ENCODE data around the gene LPAR6.

The LPAR6 gene

DNA sequence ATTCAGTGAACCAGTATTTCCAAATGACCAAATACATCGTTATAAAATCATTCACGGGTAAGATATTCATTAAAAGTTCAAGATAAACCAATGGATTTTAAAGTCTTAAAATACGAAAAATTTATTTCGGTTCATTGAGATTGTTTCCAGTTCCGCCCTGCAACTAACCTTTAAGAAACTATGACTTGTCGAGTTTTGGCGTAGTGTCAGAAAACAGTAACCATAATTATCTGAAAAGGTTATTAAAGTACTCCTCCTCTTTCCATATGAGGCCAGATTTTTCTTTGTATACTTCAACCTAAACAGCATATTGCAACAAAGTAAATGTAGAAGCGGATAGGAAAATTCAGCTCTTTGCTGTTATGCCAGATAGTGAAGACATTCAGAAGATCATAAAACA, 26.1 kb downstream of the LPAR6 start:
- CTCF ChIA-PET: no interaction called here
- TF ChIP-seq CTCF (IDR thresholded peaks at IDR 0.05; ENCODE audit: control extremely low read depth, extremely low read depth, low read depth, missing control alignments): no peak
- no peak for DNase-seq (ENCODE audit: extremely low spot score)
- POLR2A ChIA-PET: no interaction called here

- no peak for DNase-seq (ENCODE audit: extremely low spot score)
- ChIA-PET CTCF (no interaction called here), POLR2A (no interaction called here)
- no peak for TF ChIP-seq CTCF (IDR thresholded peaks at IDR 0.05; ENCODE audit: control extremely low read depth, extremely low read depth, low read depth, missing control alignments)
Measured at GRCh38 chr13:48383384-48383783, 29.5 kb downstream of the LPAR6 start.

GRCh38 chr13:48380581-48380980, 32.3 kb downstream of the LPAR6 start:
- DNase-seq (ENCODE audit: extremely low spot score): no peak
- TF ChIP-seq CTCF (IDR thresholded peaks at IDR 0.05; ENCODE audit: control extremely low read depth, extremely low read depth, low read depth, missing control alignments): no peak
- POLR2A ChIA-PET: no interaction called here
- CTCF ChIA-PET: no interaction called here

DNA sequence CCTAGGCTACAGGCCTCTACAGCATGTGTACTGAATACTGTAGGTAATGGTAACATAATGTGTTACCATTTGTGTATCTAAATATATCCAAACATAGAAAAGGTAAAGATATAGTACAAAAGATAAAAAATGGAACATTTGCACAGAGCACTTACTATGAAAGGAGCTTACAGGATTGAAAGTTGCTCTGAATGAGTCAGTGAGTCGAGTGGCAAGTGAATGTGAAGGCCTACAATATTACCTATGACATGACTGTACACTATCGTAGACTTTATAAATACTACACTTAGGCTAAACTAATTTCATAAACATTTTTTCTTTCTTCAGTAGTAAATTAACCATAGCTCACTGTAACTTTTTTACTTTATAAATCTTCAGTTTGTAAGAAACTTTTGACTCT, 35.1 kb downstream of the LPAR6 start:
- DNase-seq (ENCODE audit: extremely low spot score): no peak
- CTCF ChIA-PET: interaction anchor here (1.1 kb wide), 1 partner anchor 11 kb away, joined by 3 read pairs; no protein-coding TSS in a partner anchor
- TF ChIP-seq CTCF (IDR thresholded peaks at IDR 0.05; ENCODE audit: control extremely low read depth, extremely low read depth, low read depth, missing control alignments): no peak
- POLR2A ChIA-PET: no interaction called here

DNA sequence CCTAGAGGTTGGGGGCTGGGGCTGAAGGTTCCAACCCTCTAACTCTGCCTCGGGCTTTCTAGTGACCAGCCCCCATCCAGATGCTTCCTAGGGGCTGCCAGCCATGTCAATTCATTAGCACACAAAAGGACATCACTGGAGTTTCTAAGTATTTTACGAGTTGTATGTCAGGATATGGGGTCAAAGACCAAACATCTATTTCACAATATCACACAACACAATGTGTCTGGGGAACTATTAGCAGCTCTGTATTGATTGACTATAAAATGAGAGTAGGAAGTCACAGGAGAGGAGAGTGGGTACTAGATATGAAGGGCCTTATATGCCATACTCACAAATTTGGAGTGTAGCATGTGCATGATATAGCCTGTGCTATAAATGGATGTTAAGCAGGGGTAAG, 42.1 kb downstream of the LPAR6 start:
- CTCF ChIA-PET: no interaction called here
- POLR2A ChIA-PET: no interaction called here
- no peak for TF ChIP-seq CTCF (IDR thresholded peaks at IDR 0.05; ENCODE audit: control extremely low read depth, extremely low read depth, low read depth, missing control alignments)
- DNase-seq (ENCODE audit: extremely low spot score): no peak

DNA sequence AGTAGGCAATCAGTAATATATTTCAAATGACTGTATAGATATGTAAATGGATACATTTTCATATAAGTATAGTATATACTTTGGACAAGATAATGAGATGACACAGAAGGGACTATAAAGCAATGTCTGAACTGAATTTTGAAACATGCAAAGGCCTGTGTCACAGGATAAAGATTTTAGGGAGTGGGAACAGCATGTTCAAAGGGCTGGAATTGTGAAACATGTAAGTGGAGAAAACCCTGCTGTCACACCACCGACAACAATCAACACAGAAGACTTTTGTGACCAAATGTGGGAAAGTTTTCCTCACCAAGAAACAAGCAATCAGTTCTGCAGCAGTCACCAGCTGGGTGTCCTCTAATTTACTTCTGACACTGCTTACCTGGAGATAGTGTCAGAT, 42.9 kb downstream of the LPAR6 start:
- no peak for TF ChIP-seq CTCF (IDR thresholded peaks at IDR 0.05; ENCODE audit: control extremely low read depth, extremely low read depth, low read depth, missing control alignments)
- POLR2A ChIA-PET: no interaction called here
- CTCF ChIA-PET: no interaction called here
- DNase-seq (ENCODE audit: extremely low spot score): no peak
